Measurements from ENCODE around the gene RAD51B.

GRCh38 chr14:68768316-68768715 lies 948.7 kb downstream of the RAD51B start:
- no peak for TF ChIP-seq CTCF (IDR thresholded peaks at IDR 0.05)
- no peak for TF ChIP-seq POLR2A (IDR thresholded peaks at IDR 0.05)
